HEK293 (cell line): ENCODE data around the gene SAMD11.

Experiments used
- KLF9 ChIP-seq: fragments of 450-650 bp; formaldehyde crosslinking; IDR thresholded peaks from 2 replicates; pipeline ENCODE4 v1.5.1; 2016; ENCODE audit warnings: missing biosample characterization, missing genetic modification characterization, low read depth
- YY2 ChIP-seq: fragments of 450-650 bp; formaldehyde crosslinking; IDR thresholded peaks from 2 replicates; pipeline ENCODE4 v1.5.1; 2016; ENCODE audit warnings: missing biosample characterization, missing genetic modification characterization
- ZEB2 ChIP-seq: fragments of 450-650 bp; formaldehyde crosslinking; IDR thresholded peaks from 2 replicates; pipeline ENCODE4 v1.5.1; 2016; ENCODE audit warnings: missing biosample characterization, missing genetic modification characterization
- ZNF274 ChIP-seq, 2 experiments: fragments of 200-500 bp in 1 of 2; fragments of 450-650 bp in 1 of 2; sonication (Bioruptor generic) in 1 of 2; formaldehyde crosslinking in 1 of 2; IDR thresholded peaks; 2 replicates each; pipeline versions ENCODE4 v1.5.1 to v1.6.1; 2014 to 2016; ENCODE audit warnings: borderline replicate concordance in 1 of 2, inconsistent platforms in 1 of 2, low read length in 1 of 2, missing biosample characterization in 1 of 2, missing genetic modification characterization in 1 of 2
- ZNF292 ChIP-seq: fragments of 450-650 bp; formaldehyde crosslinking; IDR thresholded peaks from 2 replicates; pipeline ENCODE4 v1.5.1; 2016; ENCODE audit warnings: low read depth, missing biosample characterization, missing genetic modification characterization, borderline replicate concordance
- ZNF335 ChIP-seq: fragments of 450-650 bp; formaldehyde crosslinking; conservative IDR thresholded peaks from 2 replicates; pipeline ENCODE4 v1.5.1; 2016; ENCODE audit warnings: missing biosample characterization, missing genetic modification characterization
- ZNF394 ChIP-seq: fragments of 450-650 bp; formaldehyde crosslinking; IDR thresholded peaks from 2 replicates; pipeline ENCODE4 v1.5.1; 2016; ENCODE audit warnings: missing biosample characterization, missing genetic modification characterization, mild to moderate bottlenecking, moderate library complexity, borderline replicate concordance
- ZNF449 ChIP-seq: fragments of 450-650 bp; formaldehyde crosslinking; IDR thresholded peaks from 2 replicates; pipeline ENCODE4 v1.5.1; 2017; ENCODE audit warnings: missing biosample characterization, mild to moderate bottlenecking, missing genetic modification characterization, moderate library complexity
- ZNF830 ChIP-seq: fragments of 450-650 bp; IDR thresholded peaks from 2 replicates; pipeline ENCODE4 v1.5.0; 2018; ENCODE audit warnings: missing biosample characterization, missing genetic modification characterization, low read depth, mild to moderate bottlenecking, moderate library complexity
- ZSCAN5A ChIP-seq: fragments of 450-650 bp; formaldehyde crosslinking; IDR thresholded peaks from 2 replicates; pipeline ENCODE4 v1.5.1; 2016; ENCODE audit warnings: missing biosample characterization, missing genetic modification characterization
- TF ChIP-seq, protein P1 (sequence below): fragments of 450-650 bp; formaldehyde crosslinking; IDR thresholded peaks from 2 replicates; pipeline ENCODE4 v1.5.1; 2016; ENCODE audit warnings: missing biosample characterization, missing genetic modification characterization
- TF ChIP-seq, protein P2 (sequence below): fragments of 450-650 bp; formaldehyde crosslinking; IDR thresholded peaks from 2 replicates; pipeline ENCODE4 v1.5.1; 2017; ENCODE audit warnings: missing biosample characterization, missing genetic modification characterization
- TF ChIP-seq, protein P3 (sequence below): fragments of 450-650 bp; IDR thresholded peaks from 2 replicates; pipeline ENCODE4 v1.5.1; 2018; ENCODE audit warnings: missing biosample characterization, missing genetic modification characterization
- TF ChIP-seq, protein P4 (sequence below): IDR thresholded peaks from 2 replicates; pipeline ENCODE4 v1.6.1; 2011; ENCODE audit warnings: mild to moderate bottlenecking, low read depth, low read length, borderline replicate concordance

DNA sequence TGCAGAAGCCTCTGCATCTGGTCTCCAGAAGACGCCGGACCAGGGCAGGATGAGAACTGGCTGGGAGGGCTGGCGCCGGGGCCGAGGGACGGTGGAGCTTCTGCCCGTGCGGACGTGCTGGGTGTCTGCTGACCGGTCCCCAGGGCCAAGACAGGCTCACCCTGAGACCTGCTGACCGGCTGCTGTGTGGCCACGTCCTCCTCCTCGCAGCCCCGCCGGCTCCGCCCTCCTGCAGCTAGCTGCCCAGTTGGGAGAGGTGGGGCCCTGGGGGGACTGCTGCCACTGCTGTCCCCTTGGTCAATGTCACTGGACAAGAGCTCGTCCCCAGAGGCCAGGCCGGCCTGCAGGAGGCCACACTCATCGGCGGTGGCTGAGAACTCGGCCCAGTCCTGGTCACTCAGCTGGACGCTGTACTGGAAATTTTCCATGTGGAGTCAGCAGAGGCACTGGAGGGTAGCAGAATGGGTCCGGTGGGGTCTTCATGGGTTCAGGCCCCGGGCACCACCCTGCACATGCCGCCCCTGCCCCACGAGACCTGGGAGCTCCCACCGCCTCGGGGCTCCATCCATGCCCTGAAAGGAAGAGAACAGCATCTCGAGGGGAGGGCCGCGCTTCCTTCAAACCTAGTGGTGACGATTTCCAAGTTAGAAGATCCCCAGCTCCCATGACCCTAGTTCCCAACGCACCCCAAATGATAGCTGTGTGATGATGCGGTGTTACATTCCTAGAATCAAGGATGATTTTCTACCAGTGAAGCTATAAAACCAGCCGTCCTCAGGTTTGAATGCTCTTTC lies 57.1 kb downstream of the SAMD11 start:
- TF ChIP-seq YY2, result no peak
- TF ChIP-seq ZEB2 (tag by site-specific recombination), result no peak
- TF ChIP-seq, protein P1, sequence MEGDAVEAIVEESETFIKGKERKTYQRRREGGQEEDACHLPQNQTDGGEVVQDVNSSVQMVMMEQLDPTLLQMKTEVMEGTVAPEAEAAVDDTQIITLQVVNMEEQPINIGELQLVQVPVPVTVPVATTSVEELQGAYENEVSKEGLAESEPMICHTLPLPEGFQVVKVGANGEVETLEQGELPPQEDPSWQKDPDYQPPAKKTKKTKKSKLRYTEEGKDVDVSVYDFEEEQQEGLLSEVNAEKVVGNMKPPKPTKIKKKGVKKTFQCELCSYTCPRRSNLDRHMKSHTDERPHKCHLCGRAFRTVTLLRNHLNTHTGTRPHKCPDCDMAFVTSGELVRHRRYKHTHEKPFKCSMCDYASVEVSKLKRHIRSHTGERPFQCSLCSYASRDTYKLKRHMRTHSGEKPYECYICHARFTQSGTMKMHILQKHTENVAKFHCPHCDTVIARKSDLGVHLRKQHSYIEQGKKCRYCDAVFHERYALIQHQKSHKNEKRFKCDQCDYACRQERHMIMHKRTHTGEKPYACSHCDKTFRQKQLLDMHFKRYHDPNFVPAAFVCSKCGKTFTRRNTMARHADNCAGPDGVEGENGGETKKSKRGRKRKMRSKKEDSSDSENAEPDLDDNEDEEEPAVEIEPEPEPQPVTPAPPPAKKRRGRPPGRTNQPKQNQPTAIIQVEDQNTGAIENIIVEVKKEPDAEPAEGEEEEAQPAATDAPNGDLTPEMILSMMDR (tag by site-specific recombination), result no peak
- TF ChIP-seq KLF9 (tag by site-specific recombination), result no peak
- no peak for TF ChIP-seq ZNF274 (IDR thresholded peaks at IDR 0.05; ENCODE audit: low read length)
- no peak for TF ChIP-seq ZNF274 (tag by site-specific recombination; IDR thresholded peaks at IDR 0.05; ENCODE audit: borderline replicate concordance)
- TF ChIP-seq ZNF335 (tag by site-specific recombination), result no peak
- TF ChIP-seq, protein P2, sequence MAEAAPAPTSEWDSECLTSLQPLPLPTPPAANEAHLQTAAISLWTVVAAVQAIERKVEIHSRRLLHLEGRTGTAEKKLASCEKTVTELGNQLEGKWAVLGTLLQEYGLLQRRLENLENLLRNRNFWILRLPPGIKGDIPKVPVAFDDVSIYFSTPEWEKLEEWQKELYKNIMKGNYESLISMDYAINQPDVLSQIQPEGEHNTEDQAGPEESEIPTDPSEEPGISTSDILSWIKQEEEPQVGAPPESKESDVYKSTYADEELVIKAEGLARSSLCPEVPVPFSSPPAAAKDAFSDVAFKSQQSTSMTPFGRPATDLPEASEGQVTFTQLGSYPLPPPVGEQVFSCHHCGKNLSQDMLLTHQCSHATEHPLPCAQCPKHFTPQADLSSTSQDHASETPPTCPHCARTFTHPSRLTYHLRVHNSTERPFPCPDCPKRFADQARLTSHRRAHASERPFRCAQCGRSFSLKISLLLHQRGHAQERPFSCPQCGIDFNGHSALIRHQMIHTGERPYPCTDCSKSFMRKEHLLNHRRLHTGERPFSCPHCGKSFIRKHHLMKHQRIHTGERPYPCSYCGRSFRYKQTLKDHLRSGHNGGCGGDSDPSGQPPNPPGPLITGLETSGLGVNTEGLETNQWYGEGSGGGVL (tag by site-specific recombination), result no peak
- no peak for TF ChIP-seq ZNF292 (tag by site-specific recombination)
- no peak for TF ChIP-seq ZNF830
- TF ChIP-seq, protein P3, sequence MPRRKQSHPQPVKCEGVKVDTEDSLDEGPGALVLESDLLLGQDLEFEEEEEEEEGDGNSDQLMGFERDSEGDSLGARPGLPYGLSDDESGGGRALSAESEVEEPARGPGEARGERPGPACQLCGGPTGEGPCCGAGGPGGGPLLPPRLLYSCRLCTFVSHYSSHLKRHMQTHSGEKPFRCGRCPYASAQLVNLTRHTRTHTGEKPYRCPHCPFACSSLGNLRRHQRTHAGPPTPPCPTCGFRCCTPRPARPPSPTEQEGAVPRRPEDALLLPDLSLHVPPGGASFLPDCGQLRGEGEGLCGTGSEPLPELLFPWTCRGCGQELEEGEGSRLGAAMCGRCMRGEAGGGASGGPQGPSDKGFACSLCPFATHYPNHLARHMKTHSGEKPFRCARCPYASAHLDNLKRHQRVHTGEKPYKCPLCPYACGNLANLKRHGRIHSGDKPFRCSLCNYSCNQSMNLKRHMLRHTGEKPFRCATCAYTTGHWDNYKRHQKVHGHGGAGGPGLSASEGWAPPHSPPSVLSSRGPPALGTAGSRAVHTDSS (tag by site-specific recombination), result no peak
- TF ChIP-seq ZNF394 (tag by site-specific recombination), result no peak
- no peak for TF ChIP-seq ZNF449 (tag by site-specific recombination)
- TF ChIP-seq, protein P4, sequence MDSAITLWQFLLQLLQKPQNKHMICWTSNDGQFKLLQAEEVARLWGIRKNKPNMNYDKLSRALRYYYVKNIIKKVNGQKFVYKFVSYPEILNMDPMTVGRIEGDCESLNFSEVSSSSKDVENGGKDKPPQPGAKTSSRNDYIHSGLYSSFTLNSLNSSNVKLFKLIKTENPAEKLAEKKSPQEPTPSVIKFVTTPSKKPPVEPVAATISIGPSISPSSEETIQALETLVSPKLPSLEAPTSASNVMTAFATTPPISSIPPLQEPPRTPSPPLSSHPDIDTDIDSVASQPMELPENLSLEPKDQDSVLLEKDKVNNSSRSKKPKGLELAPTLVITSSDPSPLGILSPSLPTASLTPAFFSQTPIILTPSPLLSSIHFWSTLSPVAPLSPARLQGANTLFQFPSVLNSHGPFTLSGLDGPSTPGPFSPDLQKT, result no peak
- TF ChIP-seq ZSCAN5A (tag by site-specific recombination), result no peak
